ENCODE measurements around the gene ELMO1.

ELMO1 gene

GRCh38 chr7:36919738-36920137, 528.9 kb downstream of the ELMO1 start:
- no peak for DNase-seq (ENCODE audit: low read depth in 2 of 2)

DNA sequence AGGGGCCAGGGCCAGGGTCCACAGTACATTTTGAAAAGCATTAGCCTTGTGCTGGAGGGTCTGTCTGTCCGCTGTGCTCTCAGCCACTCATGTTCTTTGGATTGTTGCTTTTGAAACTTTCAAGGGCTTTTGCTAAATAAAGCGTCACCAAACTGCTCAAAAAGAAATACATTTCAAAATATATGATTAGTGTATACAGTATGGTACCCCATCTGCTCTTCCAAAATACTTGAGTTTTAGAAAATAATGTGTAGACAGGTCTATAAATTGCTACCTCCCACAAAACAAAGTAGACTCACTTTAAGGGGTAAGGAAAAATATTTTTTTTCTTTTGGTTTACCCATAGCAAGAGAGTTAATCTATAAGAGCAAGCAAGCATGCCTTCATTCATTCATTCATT, 530.1 kb downstream of the ELMO1 start:
- DNase-seq (ENCODE audit: low read depth in 2 of 2) = no peak

- DNase-seq (ENCODE audit: low read depth in 2 of 2) = no peak
Measured at GRCh38 chr7:36916619-36917018, 532.0 kb downstream of the ELMO1 start.

DNA sequence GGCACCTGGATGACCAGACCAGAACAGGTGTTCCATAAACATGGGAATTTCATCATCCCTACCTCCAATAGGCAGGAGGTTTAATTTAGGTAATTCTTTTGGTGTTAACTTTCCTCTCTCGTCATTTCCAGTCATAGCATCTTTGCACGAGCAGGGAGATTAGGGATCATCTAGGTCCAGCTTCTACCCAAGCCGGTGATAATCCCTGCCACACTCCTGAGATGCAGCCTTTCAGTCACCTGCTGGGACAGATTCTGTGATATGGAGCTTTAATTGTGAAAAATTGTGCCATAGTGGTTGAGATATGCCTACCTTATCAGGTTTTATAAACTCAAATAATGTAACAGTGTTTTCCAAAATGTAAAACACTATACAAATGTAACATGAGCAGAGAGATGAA, 532.5 kb downstream of the ELMO1 start:
- no peak for DNase-seq (ENCODE audit: low read depth in 2 of 2)

DNA sequence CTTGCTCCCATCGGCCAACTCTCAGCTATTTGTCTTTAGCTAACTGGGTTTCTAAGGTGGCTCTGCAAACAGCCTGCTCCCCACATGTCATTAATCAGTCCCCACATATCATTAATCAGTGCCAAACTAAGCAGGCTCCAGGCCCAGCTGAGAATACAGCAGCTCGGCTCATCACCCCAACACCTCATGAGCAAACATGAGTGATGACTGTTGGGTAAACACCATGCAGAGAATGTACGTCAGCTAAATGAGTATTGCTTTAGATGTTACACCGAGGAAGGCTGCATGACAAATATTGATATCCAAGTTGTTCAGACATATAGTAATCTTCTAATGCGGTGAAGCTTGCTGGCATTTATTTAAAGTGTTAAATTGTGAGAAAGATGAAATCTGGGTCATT, 536.9 kb downstream of the ELMO1 start:
- DNase-seq (ENCODE audit: low read depth in 2 of 2) = no peak

- no peak for DNase-seq (ENCODE audit: low read depth in 2 of 2)
Measured at GRCh38 chr7:36910859-36911258, 537.8 kb downstream of the ELMO1 start.

DNA sequence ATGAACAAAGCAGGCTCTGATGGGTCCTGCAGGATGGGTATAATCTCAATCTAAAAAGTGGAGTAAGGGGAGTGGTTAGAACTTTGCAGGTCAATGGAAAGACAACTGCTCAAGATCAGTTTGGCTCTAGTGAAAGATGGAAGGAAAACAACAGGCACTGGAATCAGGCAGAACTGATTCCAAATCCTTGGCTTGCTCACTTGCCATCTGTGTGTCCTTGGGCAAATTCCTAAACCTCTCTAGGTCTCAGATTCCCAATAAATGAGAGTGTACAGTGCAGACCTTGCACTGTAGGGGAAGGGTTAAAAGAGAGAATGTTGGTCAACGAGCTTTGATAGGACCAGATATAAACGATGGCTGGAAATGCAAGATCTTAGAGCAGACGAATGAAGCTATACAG, 538.3 kb downstream of the ELMO1 start:
- no peak for DNase-seq (ENCODE audit: low read depth in 2 of 2)

GRCh38 chr7:36906956-36907635, 541.6 kb downstream of the ELMO1 start:
- DNase-seq (ENCODE audit: low read depth in 2 of 2) = no peak

DNA sequence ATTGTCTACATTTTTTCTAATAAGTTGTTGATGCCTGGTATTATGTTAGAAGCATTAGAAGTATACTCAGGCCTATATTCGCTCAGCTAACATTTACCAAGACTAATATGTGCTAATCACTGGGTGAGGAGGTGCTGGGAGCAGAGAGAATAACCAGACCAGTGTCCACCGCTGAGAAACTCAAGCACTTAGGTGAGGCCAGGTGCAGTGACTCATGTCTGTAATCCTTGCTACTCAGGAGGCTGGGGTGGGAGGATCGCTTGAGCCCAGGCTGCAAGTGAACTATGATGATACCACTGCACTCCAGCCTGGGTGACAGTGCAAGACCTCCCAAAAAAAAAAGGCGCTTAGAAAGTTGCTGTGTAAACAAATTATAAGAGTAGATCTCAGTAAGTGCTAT, 542.2 kb downstream of the ELMO1 start:
- no peak for DNase-seq (ENCODE audit: low read depth in 2 of 2)

GRCh38 chr7:36905841-36906240, 542.8 kb downstream of the ELMO1 start:
- no peak for DNase-seq (ENCODE audit: low read depth in 2 of 2)

GRCh38 chr7:36904802-36905201, 543.9 kb downstream of the ELMO1 start:
- no peak for DNase-seq (ENCODE audit: low read depth in 2 of 2)

- no peak for DNase-seq (ENCODE audit: low read depth in 2 of 2)
Measured at GRCh38 chr7:36904101-36904500, 544.6 kb downstream of the ELMO1 start.

GRCh38 chr7:36900988-36901710, 547.5 kb downstream of the ELMO1 start:
- DNase-seq (ENCODE audit: low read depth in 2 of 2) = no peak

DNA sequence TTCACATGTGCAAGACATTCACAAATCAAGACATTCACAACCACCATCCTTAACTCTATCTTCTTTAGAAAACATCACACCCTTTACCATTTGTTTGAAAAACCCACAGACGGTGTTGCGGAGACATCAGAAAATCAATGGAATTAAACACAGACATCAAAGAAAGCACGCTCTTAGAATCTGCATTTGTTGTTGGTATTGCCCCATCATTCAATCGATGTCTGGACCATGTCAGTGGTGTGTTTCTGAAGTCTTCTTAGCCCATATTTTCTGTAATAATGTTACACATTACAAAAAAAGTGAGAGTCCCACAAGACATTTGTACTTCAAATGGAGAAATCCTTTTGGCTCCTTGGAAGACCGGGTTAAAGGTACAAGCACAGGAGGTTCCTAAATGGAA, 550.5 kb downstream of the ELMO1 start:
- no peak for DNase-seq (ENCODE audit: low read depth in 2 of 2)

DNA sequence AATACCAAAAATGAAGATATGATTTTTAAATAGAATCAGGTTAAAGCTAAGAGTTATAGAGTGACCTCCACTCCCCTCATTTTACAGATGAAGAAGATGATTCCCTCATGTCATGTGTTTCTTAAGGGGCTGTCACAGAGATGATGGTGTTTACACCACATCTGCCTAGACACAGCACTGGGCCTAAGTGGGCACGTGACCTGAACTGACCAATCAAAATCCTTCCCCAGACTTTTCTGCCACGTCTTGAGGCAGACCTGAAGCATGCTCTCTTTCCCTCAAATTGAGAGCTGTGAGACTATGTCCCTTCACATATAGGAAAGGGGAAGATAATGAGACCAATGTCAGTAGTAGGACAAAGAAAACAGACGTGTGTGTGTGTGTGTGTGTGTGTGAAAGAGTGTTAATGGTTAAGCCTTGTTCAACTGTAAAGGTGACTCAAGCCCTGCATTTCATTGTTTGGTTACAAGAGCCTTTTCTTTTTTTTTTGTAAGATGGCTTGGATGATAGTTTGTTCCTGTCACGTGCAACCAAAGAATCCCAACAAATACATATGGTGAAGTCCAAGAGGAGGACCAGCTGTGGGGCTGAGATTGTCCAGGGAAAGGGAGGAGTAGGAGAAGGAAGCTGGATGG, 551.6 kb downstream of the ELMO1 start:
- no peak for DNase-seq (ENCODE audit: low read depth in 2 of 2)

- DNase-seq (ENCODE audit: low read depth in 2 of 2) = no peak
Measured at GRCh38 chr7:36896418-36896817, 552.2 kb downstream of the ELMO1 start.

GRCh38 chr7:36895192-36895591, 553.5 kb downstream of the ELMO1 start:
- DNase-seq (ENCODE audit: low read depth in 2 of 2) = no peak

DNA sequence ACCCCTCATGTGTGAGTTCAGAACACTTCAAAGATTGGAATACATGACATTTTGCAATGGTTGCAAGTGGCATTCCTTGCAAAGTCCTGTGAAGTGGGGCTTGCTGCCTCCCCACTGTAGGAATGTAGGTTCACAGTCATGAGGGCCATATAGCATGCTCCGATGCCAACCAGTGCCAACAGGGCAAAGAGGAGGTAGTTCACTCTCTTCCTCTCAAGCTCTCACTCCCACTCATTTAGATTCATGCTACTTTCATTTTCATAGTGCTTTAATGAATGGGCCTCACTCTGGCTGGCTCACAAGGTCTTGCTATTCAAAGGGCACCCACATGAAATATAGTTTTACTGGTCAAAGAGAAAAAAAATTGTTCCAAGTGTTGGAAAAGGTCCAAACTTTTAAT, 554.5 kb downstream of the ELMO1 start:
- DNase-seq (ENCODE audit: low read depth in 2 of 2) = no peak

- no peak for DNase-seq (ENCODE audit: low read depth in 2 of 2)
Measured at GRCh38 chr7:36889182-36889581, 559.5 kb downstream of the ELMO1 start.

- no peak for DNase-seq (ENCODE audit: low read depth in 2 of 2)
Measured at GRCh38 chr7:36887969-36888368, 560.7 kb downstream of the ELMO1 start.

GRCh38 chr7:36887233-36887632, 561.4 kb downstream of the ELMO1 start:
- DNase-seq (ENCODE audit: low read depth in 2 of 2) = no peak

DNA sequence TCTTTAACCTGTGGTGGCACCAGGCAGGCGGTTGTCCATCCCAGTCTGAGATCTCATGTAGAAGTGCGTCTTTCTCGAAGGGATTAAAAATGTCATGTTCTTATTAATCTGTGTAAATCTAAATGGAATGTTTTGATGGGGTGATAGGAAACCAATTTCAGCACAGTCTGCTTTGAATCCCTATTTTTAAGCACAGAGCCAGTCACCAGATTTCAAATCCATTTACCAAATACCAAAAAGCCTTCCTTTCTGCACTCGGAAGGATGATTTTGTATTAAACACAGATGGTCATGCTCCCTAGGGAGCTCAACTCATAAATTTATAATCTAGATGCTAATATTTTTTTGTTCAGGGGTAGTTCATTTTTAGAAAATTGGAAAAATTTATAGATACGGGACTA, 563.8 kb downstream of the ELMO1 start:
- no peak for DNase-seq (ENCODE audit: low read depth in 2 of 2)

- DNase-seq (ENCODE audit: low read depth in 2 of 2) = no peak
Measured at GRCh38 chr7:36884351-36884750, 564.3 kb downstream of the ELMO1 start.
